HepG2 (cell line): ENCODE results near the gene CEP128. TPM values are rescaled to one million over a fixed set of nuclear protein-coding genes. Genes with fewer than 3 reads are reported as not detected.

ENCODE experiments used
- EHMT2 ChIP-seq: fragments of 200-600 bp; sonication (generic); IDR thresholded peaks from 2 replicates; pipeline ENCODE4 v1.7.0; 2017; ENCODE audit warnings: antibody characterized with exemption, low read depth, low read length, borderline replicate concordance
- NFYC ChIP-seq: IDR thresholded peaks from 2 replicates; pipeline ENCODE4 v1.6.1; 2016; ENCODE audit warnings: missing genetic modification reagents, missing compliant biosample characterization
- NR2F2 ChIP-seq: IDR thresholded peaks from 2 replicates; pipeline ENCODE4 v1.6.1; 2012; ENCODE audit warnings: low read depth, inconsistent platforms, borderline replicate concordance
- TMF1 ChIP-seq: sonication (generic); formaldehyde crosslinking; IDR thresholded peaks from 2 replicates; pipeline ENCODE4 v1.8.1; 2022; ENCODE audit warnings: low read depth, missing genetic modification reagents
- ZNF10 ChIP-seq: sonication (generic); formaldehyde crosslinking; IDR thresholded peaks from 2 replicates; pipeline ENCODE4 v1.4.0; 2020; ENCODE audit warnings: mild to moderate bottlenecking, low read depth, missing genetic modification reagents, borderline replicate concordance
- ZNF20 ChIP-seq: sonication (generic); formaldehyde crosslinking; IDR thresholded peaks from 2 replicates; pipeline ENCODE4 v1.4.0; 2020; ENCODE audit warnings: mild to moderate bottlenecking, moderate library complexity, missing genetic modification reagents
- polyA plus RNA-seq, 8 experiments: library from polyadenylated mRNA; depleted of rRNA in 3 of 8; stranded (reverse) in 7 of 8; unstranded in 1 of 8; fragments of >200 nt; fragmentation: Illumina TruSeq in 4 of 8; extraction: Trizol in 4 of 8; gene quantifications; 2 replicates each; pipeline versions ENCODE4 v1.2.1 to v1.2.3, GENCODE V29; 2011 to 2016; ENCODE audit warnings: low read depth in 4 of 8, missing spikeins in 1 of 8, mixed read lengths in 1 of 8; ENCODE audit not compliant: insufficient read depth in 1 of 8
- total RNA-seq, 5 experiments: library from RNA; depleted of rRNA; stranded (reverse); fragments of >200 nt; fragmentation: Illumina TruSeq; extraction: Trizol; gene quantifications; 2 replicates each; pipeline ENCODE4 v1.2.3, GENCODE V29; 2016; ENCODE audit warnings: low read depth in 1 of 5
- TF ChIP-seq, protein P1 (sequence below): sonication (generic); formaldehyde crosslinking; IDR thresholded peaks from 2 replicates; pipeline ENCODE4 v1.4.0; 2020; ENCODE audit warnings: low read depth, mild to moderate bottlenecking, missing genetic modification reagents
- TF ChIP-seq, protein P2 (sequence below): sonication (generic); formaldehyde crosslinking; IDR thresholded peaks from 2 replicates; pipeline ENCODE4 v1.5.0; 2020; ENCODE audit warnings: mild to moderate bottlenecking, missing genetic modification reagents, borderline replicate concordance
- TF ChIP-seq, protein P3 (sequence below): sonication (generic); formaldehyde crosslinking; IDR thresholded peaks from 2 replicates; pipeline ENCODE4 v1.4.0; 2020; ENCODE audit warnings: mild to moderate bottlenecking, missing genetic modification reagents
- TF ChIP-seq, protein P4 (sequence below): sonication (generic); formaldehyde crosslinking; IDR thresholded peaks from 2 replicates; pipeline ENCODE4 v1.4.0; 2020; ENCODE audit warnings: mild to moderate bottlenecking, missing genetic modification reagents, borderline replicate concordance

The CEP128 gene
- total and polyA plus RNA-seq, 2 of the 13 experiments (the other 11 are each of a cell fraction or from before 2014, with no cell fraction given) = 1.3 to 7.5 TPM

DNA sequence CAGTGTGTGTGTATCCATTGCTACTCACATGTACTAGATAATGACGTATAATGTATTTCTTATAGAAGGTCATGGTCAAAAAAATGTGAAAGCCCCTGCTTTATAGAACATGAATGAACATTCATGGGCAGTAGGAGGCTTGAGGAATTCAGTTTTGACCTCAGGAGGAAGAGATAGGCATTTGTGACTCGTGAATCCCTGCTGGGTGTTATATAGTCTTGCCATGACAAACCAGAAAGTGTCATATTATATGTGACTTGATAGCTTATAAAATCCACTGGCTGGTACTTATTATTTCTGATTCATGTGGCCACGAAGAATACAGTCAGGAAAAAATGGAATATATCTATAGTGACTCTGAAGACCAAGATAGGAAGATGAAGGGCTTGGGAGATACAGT lies 287.6 kb downstream of the CEP128 start (continued):
- TF ChIP-seq, protein P1, sequence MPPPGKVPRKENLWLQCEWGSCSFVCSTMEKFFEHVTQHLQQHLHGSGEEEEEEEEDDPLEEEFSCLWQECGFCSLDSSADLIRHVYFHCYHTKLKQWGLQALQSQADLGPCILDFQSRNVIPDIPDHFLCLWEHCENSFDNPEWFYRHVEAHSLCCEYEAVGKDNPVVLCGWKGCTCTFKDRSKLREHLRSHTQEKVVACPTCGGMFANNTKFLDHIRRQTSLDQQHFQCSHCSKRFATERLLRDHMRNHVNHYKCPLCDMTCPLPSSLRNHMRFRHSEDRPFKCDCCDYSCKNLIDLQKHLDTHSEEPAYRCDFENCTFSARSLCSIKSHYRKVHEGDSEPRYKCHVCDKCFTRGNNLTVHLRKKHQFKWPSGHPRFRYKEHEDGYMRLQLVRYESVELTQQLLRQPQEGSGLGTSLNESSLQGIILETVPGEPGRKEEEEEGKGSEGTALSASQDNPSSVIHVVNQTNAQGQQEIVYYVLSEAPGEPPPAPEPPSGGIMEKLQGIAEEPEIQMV (CRISPR knock-in tag) = no peak
- TF ChIP-seq NFYC = no peak
- TF ChIP-seq EHMT2 = no peak
- TF ChIP-seq, protein P2, sequence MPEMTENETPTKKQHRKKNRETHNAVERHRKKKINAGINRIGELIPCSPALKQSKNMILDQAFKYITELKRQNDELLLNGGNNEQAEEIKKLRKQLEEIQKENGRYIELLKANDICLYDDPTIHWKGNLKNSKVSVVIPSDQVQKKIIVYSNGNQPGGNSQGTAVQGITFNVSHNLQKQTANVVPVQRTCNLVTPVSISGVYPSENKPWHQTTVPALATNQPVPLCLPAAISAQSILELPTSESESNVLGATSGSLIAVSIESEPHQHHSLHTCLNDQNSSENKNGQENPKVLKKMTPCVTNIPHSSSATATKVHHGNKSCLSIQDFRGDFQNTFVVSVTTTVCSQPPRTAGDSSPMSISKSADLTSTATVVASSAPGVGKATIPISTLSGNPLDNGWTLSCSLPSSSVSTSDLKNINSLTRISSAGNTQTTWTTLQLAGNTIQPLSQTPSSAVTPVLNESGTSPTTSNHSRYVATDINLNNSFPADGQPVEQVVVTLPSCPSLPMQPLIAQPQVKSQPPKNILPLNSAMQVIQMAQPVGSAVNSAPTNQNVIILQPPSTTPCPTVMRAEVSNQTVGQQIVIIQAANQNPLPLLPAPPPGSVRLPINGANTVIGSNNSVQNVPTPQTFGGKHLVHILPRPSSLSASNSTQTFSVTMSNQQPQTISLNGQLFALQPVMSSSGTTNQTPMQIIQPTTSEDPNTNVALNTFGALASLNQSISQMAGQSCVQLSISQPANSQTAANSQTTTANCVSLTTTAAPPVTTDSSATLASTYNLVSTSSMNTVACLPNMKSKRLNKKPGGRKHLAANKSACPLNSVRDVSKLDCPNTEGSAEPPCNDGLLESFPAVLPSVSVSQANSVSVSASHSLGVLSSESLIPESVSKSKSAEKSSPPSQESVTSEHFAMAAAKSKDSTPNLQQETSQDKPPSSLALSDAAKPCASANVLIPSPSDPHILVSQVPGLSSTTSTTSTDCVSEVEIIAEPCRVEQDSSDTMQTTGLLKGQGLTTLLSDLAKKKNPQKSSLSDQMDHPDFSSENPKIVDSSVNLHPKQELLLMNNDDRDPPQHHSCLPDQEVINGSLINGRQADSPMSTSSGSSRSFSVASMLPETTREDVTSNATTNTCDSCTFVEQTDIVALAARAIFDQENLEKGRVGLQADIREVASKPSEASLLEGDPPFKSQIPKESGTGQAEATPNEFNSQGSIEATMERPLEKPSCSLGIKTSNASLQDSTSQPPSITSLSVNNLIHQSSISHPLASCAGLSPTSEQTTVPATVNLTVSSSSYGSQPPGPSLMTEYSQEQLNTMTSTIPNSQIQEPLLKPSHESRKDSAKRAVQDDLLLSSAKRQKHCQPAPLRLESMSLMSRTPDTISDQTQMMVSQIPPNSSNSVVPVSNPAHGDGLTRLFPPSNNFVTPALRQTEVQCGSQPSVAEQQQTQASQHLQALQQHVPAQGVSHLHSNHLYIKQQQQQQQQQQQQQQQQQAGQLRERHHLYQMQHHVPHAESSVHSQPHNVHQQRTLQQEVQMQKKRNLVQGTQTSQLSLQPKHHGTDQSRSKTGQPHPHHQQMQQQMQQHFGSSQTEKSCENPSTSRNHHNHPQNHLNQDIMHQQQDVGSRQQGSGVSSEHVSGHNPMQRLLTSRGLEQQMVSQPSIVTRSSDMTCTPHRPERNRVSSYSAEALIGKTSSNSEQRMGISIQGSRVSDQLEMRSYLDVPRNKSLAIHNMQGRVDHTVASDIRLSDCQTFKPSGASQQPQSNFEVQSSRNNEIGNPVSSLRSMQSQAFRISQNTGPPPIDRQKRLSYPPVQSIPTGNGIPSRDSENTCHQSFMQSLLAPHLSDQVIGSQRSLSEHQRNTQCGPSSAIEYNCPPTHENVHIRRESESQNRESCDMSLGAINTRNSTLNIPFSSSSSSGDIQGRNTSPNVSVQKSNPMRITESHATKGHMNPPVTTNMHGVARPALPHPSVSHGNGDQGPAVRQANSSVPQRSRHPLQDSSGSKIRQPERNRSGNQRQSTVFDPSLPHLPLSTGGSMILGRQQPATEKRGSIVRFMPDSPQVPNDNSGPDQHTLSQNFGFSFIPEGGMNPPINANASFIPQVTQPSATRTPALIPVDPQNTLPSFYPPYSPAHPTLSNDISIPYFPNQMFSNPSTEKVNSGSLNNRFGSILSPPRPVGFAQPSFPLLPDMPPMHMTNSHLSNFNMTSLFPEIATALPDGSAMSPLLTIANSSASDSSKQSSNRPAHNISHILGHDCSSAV = no peak
- no peak for TF ChIP-seq TMF1
- TF ChIP-seq, protein P3, sequence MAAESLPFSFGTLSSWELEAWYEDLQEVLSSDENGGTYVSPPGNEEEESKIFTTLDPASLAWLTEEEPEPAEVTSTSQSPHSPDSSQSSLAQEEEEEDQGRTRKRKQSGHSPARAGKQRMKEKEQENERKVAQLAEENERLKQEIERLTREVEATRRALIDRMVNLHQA (CRISPR knock-in tag) = no peak
- TF ChIP-seq, protein P4, sequence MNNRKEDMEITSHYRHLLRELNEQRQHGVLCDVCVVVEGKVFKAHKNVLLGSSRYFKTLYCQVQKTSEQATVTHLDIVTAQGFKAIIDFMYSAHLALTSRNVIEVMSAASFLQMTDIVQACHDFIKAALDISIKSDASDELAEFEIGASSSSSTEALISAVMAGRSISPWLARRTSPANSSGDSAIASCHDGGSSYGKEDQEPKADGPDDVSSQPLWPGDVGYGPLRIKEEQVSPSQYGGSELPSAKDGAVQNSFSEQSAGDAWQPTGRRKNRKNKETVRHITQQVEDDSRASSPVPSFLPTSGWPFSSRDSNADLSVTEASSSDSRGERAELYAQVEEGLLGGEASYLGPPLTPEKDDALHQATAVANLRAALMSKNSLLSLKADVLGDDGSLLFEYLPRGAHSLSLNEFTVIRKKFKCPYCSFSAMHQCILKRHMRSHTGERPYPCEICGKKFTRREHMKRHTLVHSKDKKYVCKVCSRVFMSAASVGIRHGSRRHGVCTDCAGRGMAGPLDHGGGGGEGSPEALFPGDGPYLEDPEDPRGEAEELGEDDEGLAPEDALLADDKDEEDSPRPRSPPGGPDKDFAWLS (CRISPR knock-in tag) = no peak
- TF ChIP-seq NR2F2 = no peak
- TF ChIP-seq ZNF10 (CRISPR knock-in tag) = no peak
- TF ChIP-seq ZNF20 (CRISPR knock-in tag) = no peak
- TF ChIP-seq, all 625 proteins: peak for 0
